Measurements from ENCODE around the gene SEMA4C.

- TF ChIP-seq CTCF (IDR thresholded peaks at IDR 0.05) (no peak), POLR2A (IDR thresholded peaks at IDR 0.05) (no peak), EP300 (IDR thresholded peaks at IDR 0.05) (no peak)
These were observed 48.7 kb downstream of the SEMA4C start for GRCh38 chr2:96821113-96821675.

All from gastroesophageal sphincter (tissue), 3 donors.